ENCODE results near the gene PIP4K2C. TPM values are rescaled to one million over a fixed set of nuclear protein-coding genes. Genes with fewer than 3 reads are reported as not detected.
A peak's percentile ranks its signal among the peaks of the same experiment; 100 is the strongest.
"Not testable (repeated sequence)": the region's sequence is repeated elsewhere in the genome, so short reads cannot be mapped to it uniquely, and the experiment has no call there.

PIP4K2C gene
- polyA plus RNA-seq, 1 donor from 2014 or later: 15.5 TPM

DNA sequence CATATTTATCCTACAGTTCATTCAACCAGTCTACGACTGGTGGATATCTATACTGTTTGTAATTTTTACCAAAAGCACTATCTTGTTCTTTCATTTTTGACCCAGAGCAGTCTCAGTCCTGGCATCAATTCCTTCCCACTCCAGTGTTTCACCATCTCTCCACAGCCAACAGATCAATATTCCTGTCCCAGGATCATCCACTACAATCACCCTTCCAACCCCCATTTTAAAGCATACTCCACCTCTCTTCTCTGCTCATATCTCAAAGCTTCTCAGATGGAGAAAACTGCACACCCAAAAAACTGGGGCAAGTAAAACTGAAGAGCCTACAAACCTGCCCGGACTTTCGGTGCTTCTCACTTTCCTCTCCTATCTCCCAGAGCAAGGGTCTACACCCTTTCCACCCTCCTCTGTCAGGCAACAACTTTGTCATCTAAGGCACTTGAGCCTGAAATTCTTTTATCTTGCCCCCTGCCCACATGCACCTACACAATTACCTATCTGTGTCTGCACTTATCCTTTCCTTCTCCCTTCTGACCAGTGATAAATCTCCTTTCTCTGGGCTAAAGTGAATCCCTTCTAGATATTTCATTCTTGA, 4.1 kb upstream of the PIP4K2C start:
- Mint-ChIP-seq H3K9me3 (no peaks in the 10 kb centered on the region), H3K27ac (no peak overlapping the region), H3K4me1 (peaks cover 10 to 16% (median 10%) of the 10 kb centered on the region in 3 donors), H3K4me3 (no peak overlapping the region), H3K36me3 (no peaks in the 10 kb centered on the region), H3K27me3 (peaks cover 15% of the 10 kb centered on the region)

DNA sequence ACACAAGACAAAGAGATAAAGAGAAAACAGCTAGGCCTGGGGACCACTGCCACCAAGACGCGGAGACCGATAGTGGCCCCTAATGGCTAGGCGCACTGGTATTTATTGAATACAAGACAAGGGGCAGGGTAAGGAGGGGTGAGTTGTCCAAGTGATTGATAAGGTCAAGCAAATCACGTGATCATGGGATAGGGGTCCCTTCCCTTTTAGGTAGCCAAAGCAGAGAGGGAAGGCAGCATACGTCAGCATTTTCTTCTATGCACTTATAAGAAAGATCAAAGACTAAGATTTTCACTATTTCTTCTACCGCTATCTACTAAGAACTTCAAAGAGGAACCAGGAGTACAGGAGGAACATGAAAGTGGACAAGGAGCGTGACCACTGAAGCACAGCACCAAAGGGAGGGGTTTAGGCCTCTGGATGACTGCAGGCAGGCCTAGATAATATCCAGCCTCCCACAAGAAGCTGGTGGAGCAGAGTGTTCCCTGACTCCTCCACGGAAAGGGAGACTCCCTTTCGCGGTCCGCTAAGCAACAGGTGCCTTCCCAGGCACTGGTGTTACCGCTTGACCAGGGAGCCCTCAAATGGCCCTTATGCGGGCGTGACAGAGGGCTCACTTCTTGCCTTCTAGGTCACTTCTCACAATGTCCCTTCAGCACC, 1.9 kb upstream of the PIP4K2C start:
- not testable (repeated sequence) for H3K36me3 Mint-ChIP-seq, H3K27ac Mint-ChIP-seq, H3K9me3 Mint-ChIP-seq, H3K4me3 Mint-ChIP-seq, H3K27me3 Mint-ChIP-seq
- peaks cover 16 to 21% (median 20%) of the 10 kb centered on the region in 3 donors for H3K4me1 Mint-ChIP-seq

- H3K27ac Mint-ChIP-seq: peak overlapping the region in 2 of 3 donors; percentile 76 to 89
- peaks cover 16 to 21% (median 20%) of the 10 kb centered on the region in 3 donors for H3K4me1 Mint-ChIP-seq
- H3K4me3 Mint-ChIP-seq: peak overlapping the region; percentile 83 to 95 (median 90)
- peaks cover 3% of the 10 kb centered on the region for H3K36me3 Mint-ChIP-seq
- H3K9me3 Mint-ChIP-seq: no peaks in the 10 kb centered on the region
- no peaks in the 10 kb centered on the region for H3K27me3 Mint-ChIP-seq
Measured at GRCh38 chr12:57590479-57590863, 521 bp upstream of the PIP4K2C start.

DNA sequence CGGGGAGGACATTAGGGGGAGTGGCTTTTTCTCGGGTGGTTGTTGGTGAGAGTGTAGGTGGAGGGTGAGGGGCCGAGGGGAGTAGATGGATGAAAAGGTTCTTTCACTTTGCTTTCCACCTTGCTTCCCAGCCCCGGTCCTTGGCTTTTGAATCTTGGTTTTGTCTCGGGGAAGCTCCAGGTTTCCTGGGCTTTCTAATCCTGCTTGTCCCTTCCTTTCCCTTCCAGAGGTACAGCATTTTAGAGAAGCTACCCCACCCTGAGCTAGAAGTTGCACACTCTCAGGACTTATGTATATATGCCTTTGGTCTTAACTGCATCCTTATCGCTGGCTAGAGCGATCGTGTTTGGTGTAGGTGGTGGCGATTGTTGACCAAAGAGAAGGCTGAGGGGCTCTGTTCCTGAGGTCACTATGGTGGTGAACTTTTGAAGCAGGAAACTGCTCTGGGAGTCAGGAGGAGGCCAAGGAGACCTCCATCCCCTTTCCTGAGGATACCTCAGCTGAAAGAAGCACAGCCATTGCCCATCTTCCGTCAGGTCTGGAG, 862 bp downstream of the PIP4K2C start:
- Mint-ChIP-seq H3K27me3 (no peaks in the 10 kb centered on the region), H3K4me3 (peak overlapping the region; percentile 83 to 95 (median 90)), H3K4me1 (peaks cover 16 to 21% (median 20%) of the 10 kb centered on the region in 3 donors), H3K9me3 (no peaks in the 10 kb centered on the region), H3K36me3 (peaks cover 10% of the 10 kb centered on the region), H3K27ac (peak overlapping the region in 1 of 3 donors; percentile 76)

DNA sequence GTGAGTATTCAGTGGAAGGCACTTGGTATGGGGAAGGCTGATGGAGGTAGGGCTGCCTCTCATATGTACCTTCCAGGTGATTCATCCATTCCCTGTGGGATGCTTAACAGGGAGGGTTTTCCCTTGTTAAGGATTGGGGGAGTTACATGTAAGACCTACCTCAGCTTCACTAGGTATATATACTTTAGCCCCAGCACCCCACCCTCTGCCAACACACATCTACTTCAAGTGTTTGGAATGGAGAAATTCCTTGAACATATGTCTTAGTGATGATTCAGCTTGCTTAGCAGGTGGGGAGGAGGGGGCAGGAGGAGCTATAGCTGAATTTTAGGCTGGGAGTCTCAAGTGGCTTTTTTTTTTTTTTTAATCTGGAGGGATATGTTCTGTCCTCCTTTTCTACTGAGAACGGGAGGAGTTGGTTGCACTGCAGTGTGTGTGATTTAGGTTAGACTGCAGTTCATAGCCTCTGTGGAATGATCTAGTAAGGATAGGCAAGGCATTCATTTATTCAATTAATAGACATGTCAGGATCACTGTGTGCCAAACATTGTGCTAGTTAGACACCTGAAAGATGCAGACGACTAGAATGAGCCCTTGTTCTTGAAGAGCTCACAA, 1.7 kb downstream of the PIP4K2C start:
- H3K4me1 Mint-ChIP-seq: peaks cover 16 to 21% (median 20%) of the 10 kb centered on the region in 3 donors
- H3K4me3 Mint-ChIP-seq: peak overlapping the region; percentile 83 to 95 (median 90)
- no peaks in the 10 kb centered on the region for H3K9me3 Mint-ChIP-seq
- H3K27me3 Mint-ChIP-seq: no peaks in the 10 kb centered on the region
- peak overlapping the region in 1 of 3 donors; percentile 76 for H3K27ac Mint-ChIP-seq
- peaks cover 10% of the 10 kb centered on the region for H3K36me3 Mint-ChIP-seq

DNA sequence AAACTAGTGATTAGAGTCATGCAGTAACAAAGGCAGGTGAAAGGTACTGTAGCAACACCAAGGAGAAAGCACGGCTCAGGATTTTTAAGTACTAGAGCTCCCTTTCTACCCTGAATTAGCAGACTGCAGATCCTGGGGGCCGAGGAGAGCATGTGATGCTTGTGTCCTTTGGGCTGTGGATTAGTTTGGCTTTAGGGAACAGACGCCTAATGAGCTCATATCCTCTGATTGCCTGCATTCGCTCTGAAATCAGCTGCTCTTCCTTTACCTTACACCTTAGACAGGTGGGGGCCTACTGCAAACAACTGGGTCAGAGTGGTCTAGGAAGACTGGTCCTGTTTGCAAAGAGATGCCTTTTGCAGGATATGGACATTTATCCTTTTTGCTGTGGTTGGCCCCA, 2.2 kb downstream of the PIP4K2C start:
- Mint-ChIP-seq H3K4me3 (peak overlapping the region in 1 of 4 donors; percentile 83), H3K27me3 (no peaks in the 10 kb centered on the region), H3K4me1 (peaks cover 16 to 21% (median 20%) of the 10 kb centered on the region in 3 donors), H3K9me3 (no peaks in the 10 kb centered on the region), H3K27ac (no peak overlapping the region), H3K36me3 (peaks cover 10% of the 10 kb centered on the region)

DNA sequence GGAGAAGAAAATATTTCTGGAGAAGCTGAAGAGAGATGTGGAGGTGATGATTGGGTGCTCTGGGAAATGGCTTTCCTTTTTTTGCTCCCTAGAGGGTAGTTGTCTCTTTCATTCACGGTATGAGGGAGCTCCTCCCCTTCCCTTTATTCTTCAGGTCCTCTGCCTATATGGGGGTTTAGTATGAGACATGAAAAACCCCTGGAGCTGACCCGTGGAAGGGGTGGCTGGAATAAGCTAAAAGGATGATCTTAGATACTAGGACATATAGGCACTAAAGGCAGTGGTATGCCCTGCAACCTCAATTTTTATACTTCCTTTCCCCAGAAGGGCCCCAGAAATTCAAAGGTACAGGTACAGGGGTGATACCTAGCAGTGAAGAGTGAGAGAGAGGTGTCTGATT, 9.4 kb downstream of the PIP4K2C start:
- Mint-ChIP-seq H3K4me1 (peaks cover 6 to 10% (median 8%) of the 10 kb centered on the region in 3 donors), H3K4me3 (no peak overlapping the region), H3K27me3 (peaks cover 10% of the 10 kb centered on the region), H3K9me3 (no peaks in the 10 kb centered on the region), H3K27ac (no peak overlapping the region), H3K36me3 (peaks cover 24% of the 10 kb centered on the region)

GRCh38 chr12:57602544-57602943, 11.6 kb downstream of the PIP4K2C start:
- H3K4me1 Mint-ChIP-seq: peaks cover 6 to 12% (median 8%) of the 10 kb centered on the region in 3 donors
- peaks cover 10% of the 10 kb centered on the region for H3K27me3 Mint-ChIP-seq
- no peaks in the 10 kb centered on the region for H3K9me3 Mint-ChIP-seq
- no peak overlapping the region for H3K27ac Mint-ChIP-seq
- H3K4me3 Mint-ChIP-seq: no peak overlapping the region
- H3K36me3 Mint-ChIP-seq: peaks cover 16% of the 10 kb centered on the region

DNA sequence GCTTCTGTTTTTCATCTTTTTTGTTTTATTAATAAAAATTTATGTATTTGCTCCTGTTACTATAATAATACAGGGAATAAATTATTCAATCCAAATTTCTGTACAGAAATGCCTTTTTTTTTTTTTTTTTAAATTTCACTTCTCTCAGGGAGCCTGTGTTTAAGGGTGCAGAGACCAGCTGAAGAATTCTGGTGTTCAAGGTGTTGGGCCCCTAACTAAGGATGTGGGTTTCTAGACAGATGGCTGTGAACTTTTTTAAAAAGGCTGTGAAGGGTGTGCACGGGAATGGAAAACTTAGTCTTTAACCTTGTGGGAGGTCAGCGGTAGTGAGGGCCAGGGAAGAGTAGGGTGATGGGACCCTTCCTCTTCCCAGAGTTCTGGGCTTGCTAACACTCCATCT, 12.3 kb downstream of the PIP4K2C start:
- peaks cover 10% of the 10 kb centered on the region for H3K27me3 Mint-ChIP-seq
- H3K27ac Mint-ChIP-seq: no peak overlapping the region
- H3K4me3 Mint-ChIP-seq: peak overlapping the region in 1 of 4 donors; percentile 61
- H3K9me3 Mint-ChIP-seq: no peaks in the 10 kb centered on the region
- H3K4me1 Mint-ChIP-seq: peaks cover 6 to 12% (median 8%) of the 10 kb centered on the region in 3 donors
- peaks cover 16% of the 10 kb centered on the region for H3K36me3 Mint-ChIP-seq

DNA sequence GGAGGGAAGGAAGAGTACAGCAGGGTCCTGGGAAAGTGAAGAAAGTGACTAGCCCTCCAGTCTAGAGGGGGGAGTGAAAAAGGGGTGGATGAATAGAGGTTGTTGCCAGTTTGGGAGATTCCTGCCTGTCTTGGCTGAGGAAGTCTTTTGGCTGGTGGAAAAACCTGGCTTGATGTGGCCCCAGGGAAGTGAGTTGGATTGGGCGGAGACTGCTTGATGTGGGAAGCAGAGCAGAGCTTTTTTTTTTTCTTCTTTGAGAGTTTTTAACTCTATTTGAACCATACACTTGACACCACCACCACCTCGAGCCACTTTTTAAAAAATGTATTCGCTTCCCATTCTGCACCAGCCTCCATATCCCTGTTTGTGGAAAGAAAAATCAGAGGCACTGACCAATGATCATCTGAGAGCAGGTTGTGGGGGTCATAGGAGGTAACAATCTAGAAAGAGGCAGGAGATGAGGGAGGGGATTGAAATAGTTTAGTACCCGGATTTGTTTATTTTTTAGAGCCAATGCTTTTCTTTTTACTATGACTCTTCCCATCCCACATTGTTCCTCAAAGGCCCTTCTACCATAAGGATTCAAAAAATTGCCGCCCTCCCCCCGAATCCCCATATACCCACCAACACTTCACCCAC, 12.9 kb downstream of the PIP4K2C start:
- Mint-ChIP-seq H3K4me1 (peaks cover 6 to 12% (median 8%) of the 10 kb centered on the region in 3 donors), H3K36me3 (peaks cover 15% of the 10 kb centered on the region), H3K27ac (peak overlapping the region in 1 of 3 donors; percentile 65), H3K27me3 (peaks cover 12% of the 10 kb centered on the region), H3K9me3 (no peaks in the 10 kb centered on the region), H3K4me3 (peak overlapping the region; percentile 61 to 79 (median 70))

DNA sequence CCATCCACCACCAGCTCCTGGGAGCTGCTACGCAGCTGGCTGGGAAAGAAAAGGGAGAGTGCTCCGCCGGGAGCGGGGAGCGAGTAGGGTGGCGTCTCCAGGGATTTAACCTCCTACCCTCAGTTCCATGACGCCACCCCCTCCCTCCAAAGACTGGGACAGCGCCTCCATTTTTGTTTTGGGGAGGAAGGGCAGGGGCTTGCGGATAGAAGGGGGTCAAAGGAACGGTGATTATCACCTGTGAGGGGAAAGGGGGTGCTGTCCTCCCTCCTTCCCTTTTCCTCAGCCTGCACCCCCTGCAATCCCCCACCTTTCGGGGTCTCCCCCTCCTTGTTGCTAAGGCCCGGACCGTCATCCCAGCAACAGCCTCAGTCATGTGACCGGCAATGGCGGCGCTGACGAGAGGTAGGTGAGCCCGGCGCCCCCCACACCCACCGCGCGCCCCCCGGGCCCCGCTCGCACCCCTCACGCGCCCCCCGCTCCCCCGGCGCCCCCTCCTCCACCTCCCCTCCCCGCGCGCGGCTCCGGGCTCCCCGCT, 13.5 kb downstream of the PIP4K2C start, which contains the start of gene DTX3:
Gene DTX3 (plus strand): TSS at position 371 of the 538 bp plus-strand sequence. CDS start 1,694 bp downstream, outside the sequence.
- Mint-ChIP-seq H3K27me3 (peaks cover 18% of the 10 kb centered on the region), H3K4me1 (peaks cover 6 to 9% (median 8%) of the 10 kb centered on the region in 3 donors), H3K9me3 (no peaks in the 10 kb centered on the region), H3K27ac (peak within 1 kb of the TSS in 1 of 3 donors; percentile 65), H3K4me3 (peak within 1 kb of the TSS; percentile 66 to 90 (median 80)), H3K36me3 (peaks cover 13% of the 10 kb centered on the region)

DNA sequence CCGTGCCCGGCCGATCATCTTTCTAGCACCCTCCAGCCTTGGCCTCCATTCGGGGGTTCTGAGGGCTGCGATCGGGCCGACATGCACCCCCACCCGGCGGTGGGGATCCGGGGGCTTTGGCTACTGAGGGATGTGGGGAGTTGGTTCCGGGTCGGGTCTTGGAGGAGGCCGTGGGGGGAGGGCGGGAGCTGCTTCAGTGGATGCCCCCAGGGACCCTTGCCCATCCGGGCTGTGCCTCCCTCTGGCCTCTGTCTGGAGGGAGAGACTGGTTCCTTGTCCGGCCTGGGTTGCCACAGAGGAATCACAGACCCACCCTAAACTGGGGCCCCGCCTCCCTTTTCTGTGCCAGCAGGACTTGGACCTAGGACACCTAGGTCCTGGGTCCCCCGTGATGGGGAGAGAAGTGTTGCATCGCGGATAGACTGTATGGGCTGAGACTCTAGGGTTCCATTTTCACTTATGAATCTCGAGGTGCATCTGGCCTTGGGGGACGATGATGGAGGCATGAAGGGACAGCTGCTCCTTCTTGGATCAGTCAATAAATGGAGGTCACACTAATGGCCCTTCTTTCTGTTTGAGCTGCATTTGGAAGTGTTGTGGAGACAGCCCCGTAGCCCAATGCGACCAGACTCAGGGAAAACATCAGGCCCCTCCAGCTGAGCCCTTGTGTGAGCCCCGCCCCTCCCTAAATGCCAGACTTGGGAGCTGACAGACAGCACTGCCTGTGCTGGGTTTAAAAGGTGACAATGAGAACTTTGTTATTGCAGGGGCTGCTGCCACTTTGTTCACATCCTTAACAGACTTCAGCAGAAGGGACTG, 14.2 kb downstream of the PIP4K2C start:
- no peaks in the 10 kb centered on the region for H3K9me3 Mint-ChIP-seq
- peaks cover 13% of the 10 kb centered on the region for H3K36me3 Mint-ChIP-seq
- H3K27ac Mint-ChIP-seq: peak overlapping the region in 1 of 3 donors; percentile 65
- H3K27me3 Mint-ChIP-seq: peaks cover 21% of the 10 kb centered on the region
- peaks cover 6 to 10% (median 8%) of the 10 kb centered on the region in 3 donors for H3K4me1 Mint-ChIP-seq
- H3K4me3 Mint-ChIP-seq: peak overlapping the region; percentile 66 to 90 (median 79)

DNA sequence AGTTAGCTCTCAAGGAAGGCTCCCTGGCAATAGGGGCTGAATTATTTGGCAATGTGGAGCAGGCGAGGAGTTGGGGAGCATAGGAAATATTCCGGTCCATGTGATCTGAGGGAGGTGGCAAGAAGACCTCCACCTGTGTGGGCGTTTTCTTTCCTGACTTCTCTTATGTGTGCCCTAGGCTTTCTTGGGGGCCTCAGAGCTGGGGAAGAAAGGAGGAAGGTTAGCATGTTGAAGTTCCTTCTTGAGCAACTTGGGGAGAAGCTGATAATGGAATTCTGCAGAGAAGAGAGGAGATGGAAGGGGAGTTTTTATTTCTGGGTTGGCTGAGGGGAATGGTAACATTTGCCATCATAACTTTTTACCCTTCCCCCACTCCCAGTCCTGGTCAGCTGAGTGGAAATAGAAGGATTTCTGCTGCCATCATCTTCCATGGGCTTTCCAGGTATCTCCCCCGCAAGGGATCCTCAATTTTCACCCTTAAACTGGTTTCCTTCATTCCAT, 14.9 kb downstream of the PIP4K2C start:
- H3K9me3 Mint-ChIP-seq: no peaks in the 10 kb centered on the region
- peaks cover 28% of the 10 kb centered on the region for H3K27me3 Mint-ChIP-seq
- H3K4me3 Mint-ChIP-seq: peak overlapping the region in 2 of 4 donors; percentile 66 to 87
- peaks cover 12 to 13% (median 12%) of the 10 kb centered on the region in 3 donors for H3K4me1 Mint-ChIP-seq
- H3K27ac Mint-ChIP-seq: peak overlapping the region in 1 of 3 donors; percentile 51
- peaks cover 11% of the 10 kb centered on the region for H3K36me3 Mint-ChIP-seq
